ENCODE data around the gene NSG2. TPM values are rescaled to one million over a fixed set of nuclear protein-coding genes. Genes with fewer than 3 reads are reported as not detected.
"Not testable (repeated sequence)": the region's sequence is repeated elsewhere in the genome, so short reads cannot be mapped to it uniquely, and the experiment has no call there.

Gene NSG2
- total RNA-seq, 4 donors from 2014 or later: 1.1 to 1.2 TPM; not detected in 2

- no peak overlapping the region for H3K4me3 ChIP-seq (replicated peaks in 1 of 3)
- 84 to 90% methylated on average over 6 of the region's 6 CpGs for WGBS, 2 donors
- no peaks in the 10 kb centered on the region for H3K27me3 ChIP-seq
- intact Hi-C loops (cut with DNase I): no loop called here
- TF ChIP-seq, protein P1, sequence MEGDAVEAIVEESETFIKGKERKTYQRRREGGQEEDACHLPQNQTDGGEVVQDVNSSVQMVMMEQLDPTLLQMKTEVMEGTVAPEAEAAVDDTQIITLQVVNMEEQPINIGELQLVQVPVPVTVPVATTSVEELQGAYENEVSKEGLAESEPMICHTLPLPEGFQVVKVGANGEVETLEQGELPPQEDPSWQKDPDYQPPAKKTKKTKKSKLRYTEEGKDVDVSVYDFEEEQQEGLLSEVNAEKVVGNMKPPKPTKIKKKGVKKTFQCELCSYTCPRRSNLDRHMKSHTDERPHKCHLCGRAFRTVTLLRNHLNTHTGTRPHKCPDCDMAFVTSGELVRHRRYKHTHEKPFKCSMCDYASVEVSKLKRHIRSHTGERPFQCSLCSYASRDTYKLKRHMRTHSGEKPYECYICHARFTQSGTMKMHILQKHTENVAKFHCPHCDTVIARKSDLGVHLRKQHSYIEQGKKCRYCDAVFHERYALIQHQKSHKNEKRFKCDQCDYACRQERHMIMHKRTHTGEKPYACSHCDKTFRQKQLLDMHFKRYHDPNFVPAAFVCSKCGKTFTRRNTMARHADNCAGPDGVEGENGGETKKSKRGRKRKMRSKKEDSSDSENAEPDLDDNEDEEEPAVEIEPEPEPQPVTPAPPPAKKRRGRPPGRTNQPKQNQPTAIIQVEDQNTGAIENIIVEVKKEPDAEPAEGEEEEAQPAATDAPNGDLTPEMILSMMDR (IDR thresholded peaks at IDR 0.05): no peak
- TF ChIP-seq POLR2A (IDR thresholded peaks at IDR 0.05): no peak
- H3K27ac ChIP-seq: no peak overlapping the region
- no peaks in the 10 kb centered on the region for H3K9me3 ChIP-seq
- no peak for DNase-seq
- H3K36me3 ChIP-seq: no peaks in the 10 kb centered on the region
- no peaks in the 10 kb centered on the region for H3K4me1 ChIP-seq
Observed at GRCh38 chr5:174141398-174141797, 95.9 kb downstream of the NSG2 start.

GRCh38 chr5:174145091-174145490 is 99.6 kb downstream of the NSG2 start:
- no peaks in the 10 kb centered on the region for H3K4me1 ChIP-seq
- intact Hi-C loops (cut with DNase I): no loop called here
- no peaks in the 10 kb centered on the region for H3K36me3 ChIP-seq
- H3K4me3 ChIP-seq (replicated peaks in 1 of 3): no peak overlapping the region
- TF ChIP-seq POLR2A (IDR thresholded peaks at IDR 0.05): no peak
- TF ChIP-seq, protein P1 (IDR thresholded peaks at IDR 0.05): no peak
- 78% methylated on average over 2 of the region's 2 CpGs for WGBS, 2 donors
- no peak for DNase-seq
- H3K27ac ChIP-seq: no peak overlapping the region
- no peaks in the 10 kb centered on the region for H3K9me3 ChIP-seq
- H3K27me3 ChIP-seq: no peaks in the 10 kb centered on the region

DNA sequence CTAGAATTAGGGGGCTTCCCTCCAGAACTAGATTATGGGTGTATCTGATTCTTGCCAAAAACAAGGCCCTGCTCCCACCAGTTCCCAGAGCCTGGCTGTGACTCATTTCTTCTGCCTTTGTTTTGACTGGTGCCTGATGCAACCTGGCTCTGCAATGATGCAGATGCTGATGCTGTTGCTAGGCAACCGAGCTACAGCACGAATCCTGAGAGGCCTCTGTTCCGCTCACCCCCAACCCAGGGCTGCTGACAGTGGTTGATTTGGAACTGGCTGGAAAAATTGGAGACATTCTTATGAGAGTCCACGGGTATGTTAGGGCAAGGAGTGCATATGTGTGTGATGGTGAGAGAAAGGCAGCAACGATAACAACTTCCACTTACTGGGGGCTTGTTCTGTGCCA is 100.3 kb downstream of the NSG2 start:
- Histone ChIP-seq H3K36me3 (no peaks in the 10 kb centered on the region), H3K4me3 (replicated peaks in 1 of 3) (no peak overlapping the region), H3K9me3 (no peaks in the 10 kb centered on the region), H3K27ac (no peak overlapping the region), H3K4me1 (no peaks in the 10 kb centered on the region), H3K27me3 (no peaks in the 10 kb centered on the region)
- intact Hi-C loops (cut with DNase I): no loop called here
- TF ChIP-seq, protein P1 (IDR thresholded peaks at IDR 0.05): no peak
- TF ChIP-seq POLR2A (IDR thresholded peaks at IDR 0.05): no peak
- WGBS, 2 donors: 65 to 67% methylated on average over 4 to 5 of the region's 5 CpGs
- DNase-seq: no peak

DNA sequence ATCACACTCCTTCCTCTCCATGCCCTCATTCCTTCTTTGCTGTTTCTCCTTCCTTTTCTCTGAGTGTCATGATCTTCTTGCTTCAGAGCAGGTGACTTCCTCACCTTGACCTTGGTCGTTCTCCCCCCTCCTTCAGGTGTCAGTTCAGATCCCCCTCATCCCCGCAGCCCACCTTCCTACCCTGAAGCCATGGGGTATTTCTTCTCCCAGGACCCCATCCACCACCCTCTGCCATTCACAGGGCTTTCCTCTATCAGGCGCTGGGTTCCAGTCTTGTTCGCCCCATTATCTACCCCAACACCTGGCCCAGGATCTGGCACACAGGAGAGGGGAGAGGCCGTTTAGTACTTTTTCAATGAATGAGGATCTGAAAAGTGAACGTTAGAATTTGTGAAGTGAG is 101.0 kb downstream of the NSG2 start:
- TF ChIP-seq POLR2A (IDR thresholded peaks at IDR 0.05): no peak
- TF ChIP-seq, protein P1 (IDR thresholded peaks at IDR 0.05): no peak
- no peaks in the 10 kb centered on the region for H3K36me3 ChIP-seq
- no peak overlapping the region for H3K4me3 ChIP-seq (replicated peaks in 1 of 3)
- no peaks in the 10 kb centered on the region for H3K27me3 ChIP-seq
- intact Hi-C loops (cut with DNase I): no loop called here
- no peak for DNase-seq
- no peak overlapping the region for H3K27ac ChIP-seq
- no peaks in the 10 kb centered on the region for H3K9me3 ChIP-seq
- H3K4me1 ChIP-seq: no peaks in the 10 kb centered on the region
- 67 to 80% methylated on average over 6 of the region's 6 CpGs for WGBS, 2 donors

- H3K27me3 ChIP-seq; DNase-seq; H3K36me3 ChIP-seq; H3K4me1 ChIP-seq; H3K27ac ChIP-seq; H3K4me3 ChIP-seq (replicated peaks in 1 of 3); intact Hi-C loops (cut with DNase I); H3K9me3 ChIP-seq: not testable (repeated sequence)
- 25 to 90% methylated on average over 1 of the region's 1 CpG for WGBS, 2 donors
Observed at GRCh38 chr5:174147012-174147411, 101.5 kb downstream of the NSG2 start.

- Histone ChIP-seq H3K36me3 (no peaks in the 10 kb centered on the region), H3K27ac (no peak overlapping the region), H3K27me3 (no peaks in the 10 kb centered on the region), H3K9me3 (no peaks in the 10 kb centered on the region), H3K4me3 (replicated peaks in 1 of 3) (no peak overlapping the region), H3K4me1 (no peaks in the 10 kb centered on the region)
- WGBS, 2 donors: 59 to 61% methylated on average over 2 of the region's 2 CpGs
- no peak for DNase-seq
- intact Hi-C loops (cut with DNase I): no loop called here
- TF ChIP-seq, protein P1 (IDR thresholded peaks at IDR 0.05): no peak
- no peak for TF ChIP-seq POLR2A (IDR thresholded peaks at IDR 0.05)
Observed at GRCh38 chr5:174147551-174147950, 102.0 kb downstream of the NSG2 start.
